ENCODE results near the gene AP1G2.

- TF ChIP-seq, protein P1, sequence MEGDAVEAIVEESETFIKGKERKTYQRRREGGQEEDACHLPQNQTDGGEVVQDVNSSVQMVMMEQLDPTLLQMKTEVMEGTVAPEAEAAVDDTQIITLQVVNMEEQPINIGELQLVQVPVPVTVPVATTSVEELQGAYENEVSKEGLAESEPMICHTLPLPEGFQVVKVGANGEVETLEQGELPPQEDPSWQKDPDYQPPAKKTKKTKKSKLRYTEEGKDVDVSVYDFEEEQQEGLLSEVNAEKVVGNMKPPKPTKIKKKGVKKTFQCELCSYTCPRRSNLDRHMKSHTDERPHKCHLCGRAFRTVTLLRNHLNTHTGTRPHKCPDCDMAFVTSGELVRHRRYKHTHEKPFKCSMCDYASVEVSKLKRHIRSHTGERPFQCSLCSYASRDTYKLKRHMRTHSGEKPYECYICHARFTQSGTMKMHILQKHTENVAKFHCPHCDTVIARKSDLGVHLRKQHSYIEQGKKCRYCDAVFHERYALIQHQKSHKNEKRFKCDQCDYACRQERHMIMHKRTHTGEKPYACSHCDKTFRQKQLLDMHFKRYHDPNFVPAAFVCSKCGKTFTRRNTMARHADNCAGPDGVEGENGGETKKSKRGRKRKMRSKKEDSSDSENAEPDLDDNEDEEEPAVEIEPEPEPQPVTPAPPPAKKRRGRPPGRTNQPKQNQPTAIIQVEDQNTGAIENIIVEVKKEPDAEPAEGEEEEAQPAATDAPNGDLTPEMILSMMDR (IDR thresholded peaks at IDR 0.05) = no peak
- TF ChIP-seq EZH2 (IDR thresholded peaks at IDR 0.05) (no peak), EZH2phosphoT487 (IDR thresholded peaks at IDR 0.05) (no peak)
Observed at GRCh38 chr14:23577710-23578392, 10.3 kb upstream of the AP1G2 start.
